ENCODE measurements around the gene SIPA1L3. TPM values are rescaled to one million over a fixed set of nuclear protein-coding genes. Genes with fewer than 3 reads are reported as not detected.

Gene SIPA1L3
- total and polyA plus RNA-seq, 2 experiments from 2014 or later = 15.7 to 54.1 TPM

- TF ChIP-seq EZH2phosphoT487 (IDR thresholded peaks at IDR 0.05; ENCODE audit: unreplicated experiment) (no peak), JUNB (IDR thresholded peaks at IDR 0.05; ENCODE audit: unreplicated experiment) (no peak), EZH2 (IDR thresholded peaks at IDR 0.05; ENCODE audit: low read depth, unreplicated experiment) (no peak)
- TF ChIP-seq, protein P1, sequence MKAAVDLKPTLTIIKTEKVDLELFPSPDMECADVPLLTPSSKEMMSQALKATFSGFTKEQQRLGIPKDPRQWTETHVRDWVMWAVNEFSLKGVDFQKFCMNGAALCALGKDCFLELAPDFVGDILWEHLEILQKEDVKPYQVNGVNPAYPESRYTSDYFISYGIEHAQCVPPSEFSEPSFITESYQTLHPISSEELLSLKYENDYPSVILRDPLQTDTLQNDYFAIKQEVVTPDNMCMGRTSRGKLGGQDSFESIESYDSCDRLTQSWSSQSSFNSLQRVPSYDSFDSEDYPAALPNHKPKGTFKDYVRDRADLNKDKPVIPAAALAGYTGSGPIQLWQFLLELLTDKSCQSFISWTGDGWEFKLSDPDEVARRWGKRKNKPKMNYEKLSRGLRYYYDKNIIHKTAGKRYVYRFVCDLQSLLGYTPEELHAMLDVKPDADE (IDR thresholded peaks at IDR 0.05) = no peak
Observed at GRCh38 chr19:37966662-37967231, 59.7 kb downstream of the SIPA1L3 start (continued).

GRCh38 chr19:37969695-37970094, 62.7 kb downstream of the SIPA1L3 start:
- Histone ChIP-seq H3K9me2 (ENCODE audit: insufficient read depth) (no peaks in the 10 kb centered on the region), H3K79me2 (replicated peaks; ENCODE audit: insufficient read depth) (peaks cover 76% of the 10 kb centered on the region), H3K4me2 (no peak overlapping the region), H2AFZ (no peak overlapping the region), H3K27ac (ENCODE audit: low read depth) (no peak overlapping the region), H3F3A (replicated peaks; ENCODE audit: low read depth) (no peaks in the 10 kb centered on the region), H3K36me3 (ENCODE audit: insufficient read depth) (no peaks in the 10 kb centered on the region), H4K20me1 (replicated peaks; ENCODE audit: insufficient read depth) (peaks cover 8% of the 10 kb centered on the region), H3K4me3 (no peak overlapping the region), H3K27me3 (ENCODE audit: insufficient read depth) (no peaks in the 10 kb centered on the region), H3K4me1 (ENCODE audit: insufficient read depth) (no peaks in the 10 kb centered on the region)
- Mint-ChIP-seq H3K27ac (no peak overlapping the region), H3K4me1 (peaks cover 12% of the 10 kb centered on the region; the same call in 2 of the 3 replicates), H3K9me3 (peaks cover 21% of the 10 kb centered on the region), H3K4me3 (no peak overlapping the region), H3K36me3 (ENCODE audit: low read depth) (peaks cover 30% of the 10 kb centered on the region), H3K27me3 (ENCODE audit: insufficient read depth, low read depth, poor library complexity) (peaks cover 6% of the 10 kb centered on the region)
- no peak for DNase-seq (ENCODE audit: low spot score)
- ATAC-seq = no peak
- TF ChIP-seq, protein P1 (IDR thresholded peaks at IDR 0.05) = no peak
- TF ChIP-seq STAT1 (IDR thresholded peaks at IDR 0.05; ENCODE audit: unreplicated experiment) (no peak), CREB1 (CRISPR knock-in tag; IDR thresholded peaks at IDR 0.05; ENCODE audit: low read depth) (no peak), ZNF114 (CRISPR knock-in tag; IDR thresholded peaks at IDR 0.05) (no peak), EZH2phosphoT487 (IDR thresholded peaks at IDR 0.05; ENCODE audit: unreplicated experiment) (no peak), JUNB (IDR thresholded peaks at IDR 0.05; ENCODE audit: unreplicated experiment) (no peak), REST (IDR thresholded peaks at IDR 0.05; ENCODE audit: unreplicated experiment) (no peak)
- TF ChIP-seq, protein P2, sequence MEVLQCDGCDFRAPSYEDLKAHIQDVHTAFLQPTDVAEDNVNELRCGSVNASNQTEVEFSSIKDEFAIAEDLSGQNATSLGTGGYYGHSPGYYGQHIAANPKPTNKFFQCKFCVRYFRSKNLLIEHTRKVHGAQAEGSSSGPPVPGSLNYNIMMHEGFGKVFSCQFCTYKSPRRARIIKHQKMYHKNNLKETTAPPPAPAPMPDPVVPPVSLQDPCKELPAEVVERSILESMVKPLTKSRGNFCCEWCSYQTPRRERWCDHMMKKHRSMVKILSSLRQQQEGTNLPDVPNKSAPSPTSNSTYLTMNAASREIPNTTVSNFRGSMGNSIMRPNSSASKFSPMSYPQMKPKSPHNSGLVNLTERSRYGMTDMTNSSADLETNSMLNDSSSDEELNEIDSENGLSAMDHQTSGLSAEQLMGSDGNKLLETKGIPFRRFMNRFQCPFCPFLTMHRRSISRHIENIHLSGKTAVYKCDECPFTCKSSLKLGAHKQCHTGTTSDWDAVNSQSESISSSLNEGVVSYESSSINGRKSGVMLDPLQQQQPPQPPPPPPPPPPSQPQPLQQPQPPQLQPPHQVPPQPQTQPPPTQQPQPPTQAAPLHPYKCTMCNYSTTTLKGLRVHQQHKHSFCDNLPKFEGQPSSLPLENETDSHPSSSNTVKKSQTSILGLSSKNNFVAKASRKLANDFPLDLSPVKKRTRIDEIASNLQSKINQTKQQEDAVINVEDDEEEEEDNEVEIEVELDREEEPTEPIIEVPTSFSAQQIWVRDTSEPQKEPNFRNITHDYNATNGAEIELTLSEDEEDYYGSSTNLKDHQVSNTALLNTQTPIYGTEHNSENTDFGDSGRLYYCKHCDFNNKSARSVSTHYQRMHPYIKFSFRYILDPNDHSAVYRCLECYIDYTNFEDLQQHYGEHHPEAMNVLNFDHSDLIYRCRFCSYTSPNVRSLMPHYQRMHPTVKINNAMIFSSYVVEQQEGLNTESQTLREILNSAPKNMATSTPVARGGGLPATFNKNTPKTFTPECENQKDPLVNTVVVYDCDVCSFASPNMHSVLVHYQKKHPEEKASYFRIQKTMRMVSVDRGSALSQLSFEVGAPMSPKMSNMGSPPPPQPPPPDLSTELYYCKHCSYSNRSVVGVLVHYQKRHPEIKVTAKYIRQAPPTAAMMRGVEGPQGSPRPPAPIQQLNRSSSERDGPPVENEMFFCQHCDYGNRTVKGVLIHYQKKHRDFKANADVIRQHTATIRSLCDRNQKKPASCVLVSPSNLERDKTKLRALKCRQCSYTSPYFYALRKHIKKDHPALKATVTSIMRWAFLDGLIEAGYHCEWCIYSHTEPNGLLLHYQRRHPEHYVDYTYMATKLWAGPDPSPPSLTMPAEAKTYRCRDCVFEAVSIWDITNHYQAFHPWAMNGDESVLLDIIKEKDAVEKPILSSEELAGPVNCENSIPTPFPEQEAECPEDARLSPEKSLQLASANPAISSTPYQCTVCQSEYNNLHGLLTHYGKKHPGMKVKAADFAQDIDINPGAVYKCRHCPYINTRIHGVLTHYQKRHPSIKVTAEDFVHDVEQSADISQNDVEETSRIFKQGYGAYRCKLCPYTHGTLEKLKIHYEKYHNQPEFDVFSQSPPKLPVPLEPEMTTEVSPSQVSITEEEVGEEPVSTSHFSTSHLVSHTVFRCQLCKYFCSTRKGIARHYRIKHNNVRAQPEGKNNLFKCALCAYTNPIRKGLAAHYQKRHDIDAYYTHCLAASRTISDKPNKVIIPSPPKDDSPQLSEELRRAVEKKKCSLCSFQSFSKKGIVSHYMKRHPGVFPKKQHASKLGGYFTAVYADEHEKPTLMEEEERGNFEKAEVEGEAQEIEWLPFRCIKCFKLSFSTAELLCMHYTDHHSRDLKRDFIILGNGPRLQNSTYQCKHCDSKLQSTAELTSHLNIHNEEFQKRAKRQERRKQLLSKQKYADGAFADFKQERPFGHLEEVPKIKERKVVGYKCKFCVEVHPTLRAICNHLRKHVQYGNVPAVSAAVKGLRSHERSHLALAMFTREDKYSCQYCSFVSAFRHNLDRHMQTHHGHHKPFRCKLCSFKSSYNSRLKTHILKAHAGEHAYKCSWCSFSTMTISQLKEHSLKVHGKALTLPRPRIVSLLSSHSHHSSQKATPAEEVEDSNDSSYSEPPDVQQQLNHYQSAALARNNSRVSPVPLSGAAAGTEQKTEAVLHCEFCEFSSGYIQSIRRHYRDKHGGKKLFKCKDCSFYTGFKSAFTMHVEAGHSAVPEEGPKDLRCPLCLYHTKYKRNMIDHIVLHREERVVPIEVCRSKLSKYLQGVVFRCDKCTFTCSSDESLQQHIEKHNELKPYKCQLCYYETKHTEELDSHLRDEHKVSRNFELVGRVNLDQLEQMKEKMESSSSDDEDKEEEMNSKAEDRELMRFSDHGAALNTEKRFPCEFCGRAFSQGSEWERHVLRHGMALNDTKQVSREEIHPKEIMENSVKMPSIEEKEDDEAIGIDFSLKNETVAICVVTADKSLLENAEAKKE (CRISPR knock-in tag; IDR thresholded peaks at IDR 0.05) = no peak
- TF ChIP-seq, protein P3, sequence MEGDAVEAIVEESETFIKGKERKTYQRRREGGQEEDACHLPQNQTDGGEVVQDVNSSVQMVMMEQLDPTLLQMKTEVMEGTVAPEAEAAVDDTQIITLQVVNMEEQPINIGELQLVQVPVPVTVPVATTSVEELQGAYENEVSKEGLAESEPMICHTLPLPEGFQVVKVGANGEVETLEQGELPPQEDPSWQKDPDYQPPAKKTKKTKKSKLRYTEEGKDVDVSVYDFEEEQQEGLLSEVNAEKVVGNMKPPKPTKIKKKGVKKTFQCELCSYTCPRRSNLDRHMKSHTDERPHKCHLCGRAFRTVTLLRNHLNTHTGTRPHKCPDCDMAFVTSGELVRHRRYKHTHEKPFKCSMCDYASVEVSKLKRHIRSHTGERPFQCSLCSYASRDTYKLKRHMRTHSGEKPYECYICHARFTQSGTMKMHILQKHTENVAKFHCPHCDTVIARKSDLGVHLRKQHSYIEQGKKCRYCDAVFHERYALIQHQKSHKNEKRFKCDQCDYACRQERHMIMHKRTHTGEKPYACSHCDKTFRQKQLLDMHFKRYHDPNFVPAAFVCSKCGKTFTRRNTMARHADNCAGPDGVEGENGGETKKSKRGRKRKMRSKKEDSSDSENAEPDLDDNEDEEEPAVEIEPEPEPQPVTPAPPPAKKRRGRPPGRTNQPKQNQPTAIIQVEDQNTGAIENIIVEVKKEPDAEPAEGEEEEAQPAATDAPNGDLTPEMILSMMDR (conservative IDR thresholded peaks at IDR 0.05; ENCODE audit: low read depth in 2 of 2) = no peak

Measured in GM23338 (cell line).